Adipose tissue (tissue), 3 donors: ENCODE data around the gene INHBA. TPM values are rescaled to one million over a fixed set of nuclear protein-coding genes. Genes with fewer than 3 reads are reported as not detected.

ENCODE experiments used
- H3K27ac ChIP-seq: one replicate; pipeline ENCODE4 v1.5.1; 2013; ENCODE audit warnings: low read depth, low read length
- WGBS, 3 donors: extraction: QIAGEN DNeasy Blood & Tissue Kit; methylation state at CpG; one replicate each; pipeline ENCODE4 v1.1.7; 2013; 5-methylcytosine and 5-hydroxymethylcytosine counted together
- polyA plus RNA-seq, 3 donors: library from polyadenylated mRNA; stranded (reverse); fragments of 200-250 nt; gene quantifications; one replicate each; pipeline ENCODE4 v1.2.3, GENCODE V29; 2013
- donor health status: healthy with polysubstance abuse.
- donor health status: Bipolar disorder and iron deficiency.
- donor health status: healthy.

The INHBA gene
- polyA plus RNA-seq, 3 donors, result 0.07 to 1.3 (median 0.22) TPM

DNA sequence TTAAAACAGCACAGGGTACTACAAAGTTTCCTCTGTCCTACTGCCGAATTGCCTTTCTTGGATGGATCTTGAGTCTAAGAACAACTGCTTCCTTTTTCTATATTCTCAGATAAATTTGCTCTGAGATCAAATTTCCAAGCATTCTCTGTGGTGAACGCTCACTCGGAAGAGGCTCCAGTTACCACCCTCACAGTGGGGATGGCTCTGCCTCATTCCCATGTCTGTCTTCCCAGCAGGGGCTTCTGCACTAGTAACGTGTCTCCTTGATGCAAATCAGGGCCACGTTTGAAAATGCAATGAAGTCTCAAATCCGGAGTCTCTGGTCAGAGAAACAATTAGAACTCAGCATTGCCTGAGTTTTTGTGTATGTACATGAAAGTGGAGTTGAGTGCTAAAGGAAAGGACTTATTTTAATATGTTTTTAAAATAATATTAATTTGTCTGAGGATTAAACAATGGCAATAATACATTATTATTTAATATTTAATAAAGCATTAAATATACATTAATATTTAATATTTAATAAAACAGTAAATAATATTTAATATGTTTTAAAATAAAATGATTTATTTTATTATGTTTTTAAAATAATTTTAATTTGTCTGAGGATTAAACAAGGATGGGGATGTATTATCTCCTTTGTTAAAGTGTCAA is 61.8 kb downstream of the INHBA start:
- WGBS, 3 donors, result 63 to 79% (median 74%) methylated on average over 6 of the region's 6 CpGs
- no peak overlapping the region for H3K27ac ChIP-seq

DNA sequence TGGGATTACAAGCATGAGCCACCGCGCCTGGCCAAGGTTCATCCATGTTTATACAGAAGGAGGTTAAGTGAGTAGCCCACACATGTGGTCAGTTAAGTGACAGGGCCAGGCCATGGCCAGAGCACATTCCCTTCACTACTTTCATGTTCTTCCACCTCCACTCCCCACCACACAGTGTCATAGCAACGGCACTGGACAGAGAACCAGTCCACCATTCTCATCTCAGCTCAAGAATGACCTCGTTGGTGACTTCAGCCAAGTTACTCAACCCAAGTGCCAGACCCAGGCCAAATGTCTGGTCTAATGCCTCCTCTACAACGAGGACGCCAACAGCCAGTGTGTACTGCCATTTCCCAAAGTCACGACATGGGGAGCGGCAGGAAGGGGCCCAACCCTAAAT is 62.4 kb downstream of the INHBA start:
- no peak overlapping the region for H3K27ac ChIP-seq
- 65 to 84% (median 72%) methylated on average over 8 of the region's 8 CpGs for WGBS, 3 donors

DNA sequence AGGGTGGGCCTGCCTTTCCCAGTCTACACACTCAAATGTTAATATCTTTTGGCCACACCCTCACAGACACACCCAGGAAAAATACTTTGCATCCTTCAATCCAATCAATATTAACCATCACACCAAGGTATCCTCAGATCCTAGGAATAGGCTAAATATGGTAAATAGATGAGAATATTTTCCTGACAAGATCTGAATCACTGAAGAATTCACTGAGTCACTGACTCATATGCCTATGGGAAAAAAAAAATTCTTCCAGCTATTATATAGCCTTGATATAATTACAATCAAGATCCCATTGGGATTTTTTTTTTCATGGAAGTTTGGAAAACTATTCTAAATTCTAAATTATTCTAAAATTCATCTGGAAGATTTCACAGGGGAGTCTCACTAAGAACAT is 65.8 kb downstream of the INHBA start:
- H3K27ac ChIP-seq, result no peak overlapping the region
